Trophoblast cell (in vitro differentiated cells and primary cell): ENCODE data around the gene VWA3B.

Source experiments
- DNase-seq, 2 donors: peaks; one replicate each; pipeline ENCODE4 v3.0.0-alpha.2; 2016
- H2AFZ ChIP-seq: 2 replicates; pipeline ENCODE4 v1.6.1; 2013; ENCODE audit warnings: low read length, moderate library complexity, mild to moderate bottlenecking; ENCODE audit not compliant: insufficient read depth, poor library complexity
- H2AK5ac ChIP-seq: 2 replicates; pipeline ENCODE4 v1.6.1; 2013; ENCODE audit warnings: mild to moderate bottlenecking, low read length
- H2BK120ac ChIP-seq: 2 replicates; pipeline ENCODE4 v1.6.1; 2013; ENCODE audit warnings: low read length, mild to moderate bottlenecking, moderate library complexity; ENCODE audit not compliant: insufficient read depth, poor library complexity
- H2BK12ac ChIP-seq: 2 replicates; pipeline ENCODE4 v1.6.1; 2013; ENCODE audit warnings: mild to moderate bottlenecking, low read length, moderate library complexity
- H2BK5ac ChIP-seq: 2 replicates; pipeline ENCODE4 v1.6.1; 2013; ENCODE audit warnings: low read length, low read depth, moderate library complexity, mild to moderate bottlenecking; ENCODE audit not compliant: poor library complexity
- H3K14ac ChIP-seq: 2 replicates; pipeline ENCODE4 v1.6.1; 2013; ENCODE audit warnings: mild to moderate bottlenecking, low read length
- H3K18ac ChIP-seq: 2 replicates; pipeline ENCODE4 v1.6.1; 2013; ENCODE audit warnings: mild to moderate bottlenecking, low read length
- H3K23ac ChIP-seq: 2 replicates; pipeline ENCODE4 v1.6.1; 2013; ENCODE audit warnings: low read length
- H3K27ac ChIP-seq: 2 replicates; pipeline ENCODE4 v1.5.1; 2013; ENCODE audit warnings: low read depth, mild to moderate bottlenecking, inconsistent platforms, low read length, moderate library complexity
- H3K27me3 ChIP-seq: 2 replicates; pipeline ENCODE4 v1.6.1; 2013; ENCODE audit warnings: inconsistent platforms, mild to moderate bottlenecking, low read length, moderate library complexity; ENCODE audit not compliant: insufficient read depth
- H3K36me3 ChIP-seq, 2 experiments: 1 replicate in 1 of 2; 2 replicates in 1 of 2; pipeline ENCODE4 v1.6.1; 2013; ENCODE audit warnings: low read length in 2 of 2, mild to moderate bottlenecking in 2 of 2, moderate library complexity in 1 of 2; ENCODE audit not compliant: insufficient read depth in 2 of 2, control insufficient read depth in 1 of 2
- H3K4ac ChIP-seq: 2 replicates; pipeline ENCODE4 v1.6.1; 2013; ENCODE audit warnings: low read depth, mild to moderate bottlenecking, low read length, moderate library complexity
- H3K4me1 ChIP-seq, 2 experiments: 1 replicate in 1 of 2; 2 replicates in 1 of 2; pipeline ENCODE4 v1.6.1; 2013; ENCODE audit warnings: low read length in 2 of 2, mild to moderate bottlenecking in 2 of 2, moderate library complexity in 1 of 2; ENCODE audit not compliant: insufficient read depth in 2 of 2, control insufficient read depth in 1 of 2
- H3K4me2 ChIP-seq: 2 replicates; pipeline ENCODE4 v1.6.1; 2013; ENCODE audit warnings: inconsistent platforms, mild to moderate bottlenecking, low read length, moderate library complexity
- H3K4me3 ChIP-seq: 2 replicates; pipeline ENCODE4 v1.5.1; 2013; ENCODE audit warnings: mild to moderate bottlenecking, low read depth, low read length, inconsistent platforms
- H3K79me1 ChIP-seq: one replicate; pipeline ENCODE4 v1.6.1; 2013; ENCODE audit warnings: low read length
- H3K79me2 ChIP-seq: 2 replicates; pipeline ENCODE4 v1.6.1; 2013; ENCODE audit warnings: low read length, mild to moderate bottlenecking; ENCODE audit not compliant: control insufficient read depth, insufficient read depth, poor library complexity
- H3K9ac ChIP-seq: 2 replicates; pipeline ENCODE4 v1.6.1; 2013; ENCODE audit warnings: mild to moderate bottlenecking, low read length
- H3K9me3 ChIP-seq: 2 replicates; pipeline ENCODE4 v1.6.1; 2013; ENCODE audit warnings: low read depth, mild to moderate bottlenecking, control low read depth, inconsistent platforms, low read length; ENCODE audit not compliant: insufficient read depth
- H4K12ac ChIP-seq: 2 replicates; pipeline ENCODE4 v1.6.1; 2013; ENCODE audit warnings: low read depth, mild to moderate bottlenecking, low read length, moderate library complexity
- H4K8ac ChIP-seq: 2 replicates; pipeline ENCODE4 v1.6.1; 2013; ENCODE audit warnings: low read depth, mild to moderate bottlenecking, low read length, moderate library complexity
- H4K91ac ChIP-seq: one replicate; pipeline ENCODE4 v1.6.1; 2013; ENCODE audit warnings: low read depth, mild to moderate bottlenecking, low read length, moderate library complexity
- WGBS: extraction: QIAGEN DNeasy Blood & Tissue Kit; methylation state at CpG from one replicate; pipeline ENCODE4 v1.1.7; 2013; ENCODE audit warnings: missing lambda C conversion rate; ENCODE audit not compliant: insufficient read length, insufficient coverage; ENCODE audit errors: extremely low coverage; 5-methylcytosine and 5-hydroxymethylcytosine counted together

VWA3B gene

DNA sequence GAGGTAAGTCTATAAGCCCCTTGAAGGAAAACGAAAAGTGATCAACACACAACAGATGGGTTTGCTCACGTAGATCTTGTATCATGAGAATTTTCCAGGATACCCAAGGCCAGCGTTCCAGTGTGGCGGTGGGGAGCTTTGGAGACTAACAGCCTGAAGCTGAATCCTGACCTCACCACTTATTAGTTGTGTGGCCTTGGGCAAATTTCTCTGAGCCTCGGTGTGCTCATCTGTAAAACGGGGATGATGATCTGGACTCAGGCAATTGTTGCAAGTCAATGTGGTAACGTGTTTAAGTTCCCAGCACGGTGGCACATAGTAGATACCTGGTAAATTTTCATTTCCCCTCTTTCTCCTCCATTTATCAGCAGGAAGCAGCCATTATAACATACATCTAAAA lies 68.3 kb downstream of the VWA3B start:
- no peaks in the 10 kb centered on the region for H3K79me1 ChIP-seq
- no peak overlapping the region for H2BK5ac ChIP-seq

DNA sequence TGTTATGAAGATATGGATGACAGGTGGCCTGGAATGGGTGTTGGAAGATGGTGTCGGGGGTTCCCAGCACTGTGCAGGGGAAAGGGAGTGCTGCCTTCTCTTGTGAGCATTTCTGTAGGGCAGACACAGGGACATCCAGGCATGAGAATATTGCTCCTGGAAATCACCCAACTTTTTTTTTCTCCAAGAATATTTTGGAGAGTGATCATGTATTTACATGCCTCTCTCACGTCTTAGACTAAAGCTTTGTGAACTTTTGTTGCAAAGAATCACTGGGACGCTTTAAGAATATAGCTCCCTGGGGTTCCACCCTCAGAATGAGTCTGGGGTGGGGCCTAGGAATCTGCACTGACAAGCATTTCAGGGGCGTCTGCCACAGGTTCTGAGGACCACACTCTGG lies 68.7 kb downstream of the VWA3B start:
- Histone ChIP-seq H3K9ac (no peak overlapping the region), H2BK120ac (no peak overlapping the region), H4K91ac (no peak overlapping the region), H3K79me1 (no peaks in the 10 kb centered on the region), H3K18ac (no peak overlapping the region), H3K4me2 (no peak overlapping the region), H4K12ac (no peak overlapping the region), H3K14ac (no peak overlapping the region), H3K27ac (no peak overlapping the region), H4K8ac (no peak overlapping the region), H3K23ac (no peak overlapping the region), H3K36me3 (no peaks in the 10 kb centered on the region), H2BK5ac (no peak overlapping the region), H3K4me3 (no peak overlapping the region), H3K4ac (no peak overlapping the region), H2AK5ac (no peak overlapping the region), H3K4me1 (no peaks in the 10 kb centered on the region), H2AFZ (no peak overlapping the region), H3K27me3 (no peaks in the 10 kb centered on the region), H3K9me3 (peaks cover 2% of the 10 kb centered on the region), H2BK12ac (no peak overlapping the region), H3K79me2 (no peaks in the 10 kb centered on the region)
- no CpG with 5 or more reads among the region's 4 CpGs for WGBS
- DNase-seq = no peak

More for the DNA sequence above, 68.3 kb downstream of the VWA3B start:
- H3K9ac ChIP-seq = no peak overlapping the region
- no peak overlapping the region for H4K12ac ChIP-seq
- H3K18ac ChIP-seq = no peak overlapping the region
- DNase-seq = peak; percentile 52 to 65
- H3K4me3 ChIP-seq = no peak overlapping the region
- H2AFZ ChIP-seq = no peak overlapping the region
- H3K27me3 ChIP-seq = no peaks in the 10 kb centered on the region
- no peaks in the 10 kb centered on the region for H3K36me3 ChIP-seq
- no peak overlapping the region for H2AK5ac ChIP-seq
- WGBS = no CpG with 5 or more reads among the region's 8 CpGs
- no peaks in the 10 kb centered on the region for H3K4me1 ChIP-seq
- no peak overlapping the region for H3K27ac ChIP-seq
- no peak overlapping the region for H2BK12ac ChIP-seq
- H2BK120ac ChIP-seq = no peak overlapping the region
- no peak overlapping the region for H3K14ac ChIP-seq
- H3K9me3 ChIP-seq = peaks cover 2% of the 10 kb centered on the region
- H3K23ac ChIP-seq = no peak overlapping the region
- H4K8ac ChIP-seq = no peak overlapping the region
- no peak overlapping the region for H3K4ac ChIP-seq
- H4K91ac ChIP-seq = no peak overlapping the region
- no peak overlapping the region for H3K4me2 ChIP-seq
- no peaks in the 10 kb centered on the region for H3K79me2 ChIP-seq

DNA sequence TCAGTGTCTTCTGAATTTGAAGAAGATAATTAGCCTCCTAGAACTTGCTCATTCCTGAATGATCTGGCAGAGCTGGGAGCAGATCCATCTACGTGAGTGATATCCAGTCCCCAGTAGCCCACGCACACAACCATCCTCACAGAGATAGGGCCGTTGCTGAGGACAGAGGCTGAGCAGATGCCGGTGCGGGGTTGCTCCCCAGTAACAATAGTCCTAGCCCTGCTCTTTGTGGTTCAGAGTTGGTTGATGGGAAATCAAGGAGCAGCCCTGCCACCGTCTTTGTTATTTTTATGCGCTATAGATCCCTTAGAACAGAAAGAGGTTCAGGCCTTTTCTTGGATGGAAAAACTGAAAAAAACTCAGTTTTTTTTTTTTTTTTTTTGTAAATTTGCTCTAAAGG lies 69.3 kb downstream of the VWA3B start:
- H3K9ac ChIP-seq = no peak overlapping the region
- H4K8ac ChIP-seq = no peak overlapping the region
- H2BK5ac ChIP-seq = no peak overlapping the region
- H3K4ac ChIP-seq = no peak overlapping the region
- no peak overlapping the region for H3K18ac ChIP-seq
- no peak overlapping the region for H3K14ac ChIP-seq
- WGBS = no CpG with 5 or more reads among the region's 7 CpGs
- H2AK5ac ChIP-seq = no peak overlapping the region
- H4K12ac ChIP-seq = no peak overlapping the region
- no peak overlapping the region for H3K4me2 ChIP-seq
- H3K4me3 ChIP-seq = no peak overlapping the region
- H3K9me3 ChIP-seq = peaks cover under 1% of the 10 kb centered on the region
- H2BK12ac ChIP-seq = no peak overlapping the region
- no peak overlapping the region for H2BK120ac ChIP-seq
- no peak overlapping the region for H3K23ac ChIP-seq
- no peaks in the 10 kb centered on the region for H3K4me1 ChIP-seq
- no peak overlapping the region for H3K27ac ChIP-seq
- no peaks in the 10 kb centered on the region for H3K79me1 ChIP-seq
- no peaks in the 10 kb centered on the region for H3K36me3 ChIP-seq
- H2AFZ ChIP-seq = no peak overlapping the region
- H3K79me2 ChIP-seq = no peaks in the 10 kb centered on the region
- no peak overlapping the region for H4K91ac ChIP-seq
- no peak for DNase-seq
- no peaks in the 10 kb centered on the region for H3K27me3 ChIP-seq

DNA sequence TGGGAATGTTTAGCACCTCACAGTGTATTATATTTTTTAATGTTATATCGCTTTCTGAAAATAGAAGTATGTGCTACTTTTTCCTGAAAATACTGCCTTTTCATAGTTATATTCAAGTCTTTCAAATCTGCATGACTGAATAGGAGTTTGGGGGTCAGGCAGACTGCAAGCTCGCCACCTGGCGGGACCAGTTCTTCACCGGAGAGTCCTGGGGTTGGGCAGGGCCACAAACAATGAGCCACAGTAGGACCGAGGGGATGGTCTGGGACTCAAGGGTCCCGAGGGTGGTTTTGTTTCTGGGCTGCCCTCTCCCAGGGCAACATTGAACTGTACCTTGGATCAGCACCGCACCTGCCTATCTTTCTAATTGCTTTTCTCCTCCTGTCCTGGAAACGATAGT lies 70.6 kb downstream of the VWA3B start:
- Histone ChIP-seq H3K4me3 (no peak overlapping the region), H2BK120ac (no peak overlapping the region), H2BK12ac (no peak overlapping the region), H4K8ac (no peak overlapping the region), H2BK5ac (no peak overlapping the region), H4K12ac (no peak overlapping the region), H4K91ac (no peak overlapping the region), H3K4me2 (no peak overlapping the region), H3K27me3 (no peaks in the 10 kb centered on the region), H3K4me1 (no peaks in the 10 kb centered on the region), H3K9me3 (no peaks in the 10 kb centered on the region), H2AK5ac (no peak overlapping the region), H3K36me3 (no peaks in the 10 kb centered on the region), H3K23ac (no peak overlapping the region), H3K9ac (no peak overlapping the region), H3K79me1 (no peaks in the 10 kb centered on the region), H3K18ac (no peak overlapping the region), H2AFZ (no peak overlapping the region), H3K79me2 (no peaks in the 10 kb centered on the region), H3K4ac (no peak overlapping the region), H3K27ac (no peak overlapping the region), H3K14ac (no peak overlapping the region)
- DNase-seq = no peak
- no CpG with 5 or more reads among the region's 8 CpGs for WGBS
